ENCODE measurements around the gene ATXN7L1.
"Not testable (repeated sequence)": the region's sequence is repeated elsewhere in the genome, so short reads cannot be mapped to it uniquely, and the experiment has no call there.

ATXN7L1 gene

DNA sequence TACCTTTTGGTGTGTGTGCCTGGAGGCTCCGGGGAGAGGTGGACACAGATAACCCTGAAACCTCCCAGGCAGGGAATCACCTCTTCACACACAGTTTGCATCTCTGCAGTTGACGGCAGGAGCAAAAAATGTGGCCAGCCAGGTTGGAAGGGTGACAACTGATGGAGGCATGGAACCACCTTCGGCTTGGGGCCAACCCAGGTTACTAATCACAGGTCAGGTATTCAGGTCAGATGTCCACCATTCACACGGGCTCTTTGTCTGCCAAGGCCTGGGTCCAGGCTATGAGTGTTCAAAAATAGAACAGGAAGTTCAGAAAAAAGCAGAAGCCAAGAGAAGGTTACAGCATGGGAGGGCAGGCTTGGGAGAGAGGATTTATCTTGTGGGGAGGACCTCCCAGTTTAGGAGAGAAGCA lies 157.9 kb downstream of the ATXN7L1 start:
- CTCF ChIA-PET = no interaction called here
- no peaks in the 10 kb centered on the region for H3K9me3 Mint-ChIP-seq
- H3K27ac Mint-ChIP-seq = no peak overlapping the region
- no peaks in the 10 kb centered on the region for H3K36me3 Mint-ChIP-seq
- no peak for DNase-seq
- H3K4me1 Mint-ChIP-seq = no peaks in the 10 kb centered on the region
- no peak overlapping the region for H3K4me3 Mint-ChIP-seq
- H3K27me3 Mint-ChIP-seq = no peaks in the 10 kb centered on the region

DNA sequence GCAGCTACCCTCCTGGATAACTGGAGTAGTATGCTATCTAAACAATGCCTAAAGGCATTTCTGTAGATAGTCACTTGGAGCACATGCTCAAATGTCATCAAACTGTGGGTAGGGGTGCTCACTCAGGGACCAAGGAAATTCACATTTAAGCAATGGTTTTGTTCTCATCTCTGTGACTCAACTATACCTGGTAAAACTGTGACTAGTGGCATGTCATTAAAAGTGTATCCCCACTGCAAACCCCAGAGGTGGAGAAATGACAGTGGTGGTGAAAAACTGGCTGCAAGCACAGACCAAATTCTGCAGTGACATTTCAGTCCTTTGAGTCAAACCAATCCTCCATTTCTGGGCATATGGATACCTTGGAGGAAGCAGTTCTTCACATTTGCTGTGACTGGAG lies 160.9 kb downstream of the ATXN7L1 start:
- Mint-ChIP-seq H3K9me3 (peaks cover 28% of the 10 kb centered on the region), H3K36me3 (peaks cover 13% of the 10 kb centered on the region), H3K4me3 (no peak overlapping the region), H3K27me3 (no peaks in the 10 kb centered on the region), H3K27ac (no peak overlapping the region), H3K4me1 (no peaks in the 10 kb centered on the region)
- no peak for DNase-seq
- CTCF ChIA-PET = interaction anchor here (1.0 to 1.5 kb wide), 2 partner anchors 20 to 26 kb away, joined by 3 to 4 read pairs; no protein-coding TSS in a partner anchor

DNA sequence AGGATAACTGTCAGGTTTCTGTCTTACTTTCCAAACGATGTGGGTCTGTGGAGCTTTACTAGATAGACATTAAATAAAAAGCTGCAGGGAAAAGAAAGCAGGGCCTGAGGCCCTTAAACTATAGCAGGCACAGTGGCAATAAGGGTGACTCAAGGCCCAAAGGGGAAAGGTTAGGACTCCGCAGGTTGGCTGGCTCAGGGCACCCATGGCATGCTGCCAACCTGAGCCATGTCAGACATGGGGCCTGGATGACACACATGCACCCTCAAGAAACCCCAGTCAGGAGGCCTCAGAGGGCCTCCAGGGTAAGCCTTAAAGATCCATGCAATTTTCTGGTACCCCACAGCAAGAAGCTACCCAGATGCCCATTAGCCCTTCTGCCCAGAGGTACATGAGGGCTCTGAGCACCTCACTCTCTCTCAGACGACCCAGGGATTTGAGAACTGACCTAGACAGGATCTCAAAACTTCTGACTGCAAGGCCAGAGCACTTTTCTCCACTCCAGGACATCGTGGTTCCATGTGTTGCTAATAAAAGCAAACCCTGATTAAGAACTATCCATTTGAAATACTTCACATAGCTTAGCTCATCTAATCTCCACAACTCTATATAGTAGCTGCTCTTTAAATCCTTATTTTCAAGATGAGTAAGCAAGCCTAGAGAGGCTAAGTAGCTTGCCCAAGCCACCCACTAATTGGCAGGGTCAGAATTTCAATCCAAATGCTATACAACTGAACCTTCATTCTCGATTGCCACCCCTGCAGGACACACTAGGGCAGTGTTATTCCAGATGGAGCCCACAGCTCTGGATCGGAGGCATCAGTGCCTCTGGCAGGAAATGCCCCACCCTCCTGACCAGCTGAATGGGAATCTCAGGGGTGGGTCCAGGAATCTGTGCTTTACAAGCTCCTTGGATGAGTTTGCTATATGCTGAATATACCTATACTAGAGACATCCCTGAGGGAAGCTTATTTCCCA lies 162.6 kb downstream of the ATXN7L1 start:
- Mint-ChIP-seq H3K27ac (no peak overlapping the region), H3K27me3 (no peaks in the 10 kb centered on the region), H3K4me3 (no peak overlapping the region), H3K4me1 (no peaks in the 10 kb centered on the region), H3K9me3 (peaks cover 35% of the 10 kb centered on the region), H3K36me3 (peaks cover 18% of the 10 kb centered on the region)
- no peak for DNase-seq
- CTCF ChIA-PET = interaction anchor here (0.6 to 1.6 kb wide), 3 partner anchors 12 to 46 kb away, joined by 3 to 9 read pairs (median 3); no protein-coding TSS in a partner anchor

DNA sequence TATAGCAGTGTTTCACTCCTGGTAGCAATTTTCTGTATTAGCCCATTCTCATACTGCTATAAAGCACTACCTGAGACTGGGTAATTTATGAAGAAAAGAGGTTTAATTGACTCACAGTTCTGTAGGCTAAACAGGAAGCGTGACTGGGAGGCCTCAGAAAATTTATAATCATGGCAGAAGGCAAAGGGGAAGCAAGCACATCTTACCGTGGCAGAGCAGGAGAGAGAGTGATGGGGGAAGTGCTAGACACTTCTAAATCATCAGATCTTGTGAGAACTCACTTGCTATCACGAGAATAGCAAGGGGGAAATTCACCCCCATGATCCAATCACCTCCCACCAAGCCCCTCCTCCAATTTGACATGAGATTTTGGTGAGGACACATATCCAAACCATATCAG lies 163.5 kb downstream of the ATXN7L1 start:
- CTCF ChIA-PET = no interaction called here
- peaks cover 18% of the 10 kb centered on the region for H3K36me3 Mint-ChIP-seq
- H3K4me1 Mint-ChIP-seq = peaks cover 8% of the 10 kb centered on the region
- H3K27ac Mint-ChIP-seq = no peak overlapping the region
- H3K27me3 Mint-ChIP-seq = no peaks in the 10 kb centered on the region
- peaks cover 35% of the 10 kb centered on the region for H3K9me3 Mint-ChIP-seq
- no peak overlapping the region for H3K4me3 Mint-ChIP-seq
- DNase-seq = no peak

DNA sequence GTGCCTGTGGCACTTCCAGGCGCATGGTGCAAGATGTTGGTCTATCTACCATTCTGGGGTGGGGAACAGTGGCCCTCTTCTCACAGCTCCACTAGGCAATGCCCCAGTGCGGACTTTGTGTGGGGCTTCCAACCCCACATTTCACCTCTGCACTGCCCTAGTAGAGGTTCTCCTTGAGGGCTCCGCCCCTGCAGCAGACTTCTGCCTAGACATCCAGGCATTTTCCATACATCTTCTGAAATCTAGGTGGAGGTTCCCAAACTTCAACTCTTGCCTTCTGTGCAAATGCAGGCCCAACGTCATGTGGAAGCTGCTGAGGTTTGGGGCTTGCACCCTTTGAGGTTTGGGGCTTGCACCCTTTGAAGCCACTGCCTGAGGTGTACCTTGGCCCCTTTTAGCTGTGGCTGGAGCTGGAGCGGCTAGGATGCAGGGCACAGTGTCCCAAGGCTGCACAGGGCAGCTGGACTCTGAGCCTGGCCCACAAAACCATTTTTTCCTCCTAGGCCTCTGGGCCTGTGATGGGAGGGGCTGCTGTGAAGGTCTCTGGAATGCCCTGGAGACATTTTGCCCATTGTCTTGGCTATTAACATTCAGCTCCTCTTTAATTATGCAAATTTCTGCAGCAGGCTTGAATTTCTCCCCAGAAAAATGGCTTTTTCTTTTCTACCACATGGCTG lies 164.5 kb downstream of the ATXN7L1 start:
- peaks cover 35% of the 10 kb centered on the region for H3K9me3 Mint-ChIP-seq
- H3K36me3 Mint-ChIP-seq = peaks cover 22% of the 10 kb centered on the region
- no peak for DNase-seq
- no peaks in the 10 kb centered on the region for H3K27me3 Mint-ChIP-seq
- H3K4me1 Mint-ChIP-seq = peaks cover 18% of the 10 kb centered on the region
- H3K27ac Mint-ChIP-seq = no peak overlapping the region
- CTCF ChIA-PET = no interaction called here
- H3K4me3 Mint-ChIP-seq = no peak overlapping the region

DNA sequence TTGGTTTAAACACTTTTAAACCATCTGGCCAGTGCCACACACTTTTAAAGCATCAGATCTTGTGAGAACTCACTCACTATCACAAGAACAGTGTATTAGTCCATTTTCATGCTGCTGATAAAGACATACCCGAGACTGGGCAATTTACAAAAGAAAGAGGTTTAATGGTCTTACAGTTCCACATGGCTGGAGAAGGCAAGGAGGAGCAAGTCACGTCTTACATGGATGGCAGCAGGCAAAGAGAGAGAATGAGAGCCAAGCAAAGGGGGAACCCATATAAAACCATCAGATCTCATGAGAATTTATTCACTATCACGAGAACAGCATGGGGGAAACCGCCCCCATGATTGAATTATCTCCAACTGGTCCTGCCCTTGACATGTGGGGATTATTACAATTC lies 165.7 kb downstream of the ATXN7L1 start:
- Mint-ChIP-seq H3K9me3 (peaks cover 35% of the 10 kb centered on the region), H3K36me3 (peaks cover 24% of the 10 kb centered on the region), H3K4me1 (peaks cover 18% of the 10 kb centered on the region)
- H3K27ac Mint-ChIP-seq, DNase-seq, H3K27me3 Mint-ChIP-seq, H3K4me3 Mint-ChIP-seq, CTCF ChIA-PET: not testable (repeated sequence)

DNA sequence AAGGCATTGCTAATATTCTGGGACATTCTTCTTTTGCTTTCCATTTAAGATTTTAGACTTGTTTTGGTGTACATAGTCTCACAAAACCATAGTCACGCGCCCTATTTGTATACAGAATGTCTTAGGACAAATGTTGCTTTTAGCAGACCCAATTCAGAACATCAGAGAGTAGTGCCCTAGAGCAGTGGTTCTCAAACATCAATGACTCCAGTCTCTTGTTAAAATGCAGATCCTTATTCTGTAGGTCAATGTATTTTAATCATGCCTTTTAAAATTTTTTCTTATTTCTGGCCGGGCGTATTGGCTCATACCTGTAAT lies 167.7 kb downstream of the ATXN7L1 start:
- Mint-ChIP-seq H3K4me3 (no peak overlapping the region), H3K27me3 (no peaks in the 10 kb centered on the region), H3K4me1 (peaks cover 18% of the 10 kb centered on the region), H3K36me3 (peaks cover 24% of the 10 kb centered on the region), H3K9me3 (peaks cover 35% of the 10 kb centered on the region), H3K27ac (no peak overlapping the region)
- CTCF ChIA-PET = no interaction called here
- DNase-seq = no peak

DNA sequence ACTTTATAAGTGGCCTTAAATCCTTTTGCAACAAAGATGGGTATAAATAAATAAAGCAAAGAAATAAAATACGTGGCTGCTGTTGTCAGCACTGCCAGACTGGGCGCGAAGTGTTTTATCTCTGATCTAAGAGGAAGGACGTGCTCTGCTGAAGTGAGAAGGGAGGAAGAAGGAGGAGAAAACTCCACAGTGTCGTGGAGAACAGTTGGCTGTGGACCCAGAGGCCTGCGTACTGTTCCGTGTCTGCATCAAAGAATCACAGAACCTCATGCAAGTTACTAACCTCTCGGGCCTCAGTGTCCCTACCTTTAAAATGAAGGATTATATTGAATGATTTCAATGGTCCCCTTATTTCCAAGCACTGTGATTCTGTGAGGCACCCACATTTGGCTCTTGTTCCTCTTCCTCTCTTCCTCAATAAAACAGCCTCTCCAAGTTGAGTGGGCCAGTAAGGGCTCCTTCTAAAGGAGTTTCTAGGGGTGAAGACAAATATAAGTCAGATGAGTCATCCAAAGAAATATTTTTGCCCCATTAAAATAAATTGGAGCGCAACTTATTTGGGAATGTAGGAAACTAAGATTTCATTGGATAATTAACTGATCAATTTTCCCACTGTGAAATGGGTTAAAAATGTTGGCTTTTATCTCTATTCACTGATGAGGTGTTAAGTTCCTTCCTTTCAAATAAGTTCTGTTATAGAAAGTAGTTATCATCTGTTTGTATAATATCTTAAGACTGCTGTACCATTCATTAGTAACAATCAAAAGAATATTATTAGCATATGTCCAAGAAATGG lies 168.2 kb downstream of the ATXN7L1 start:
- Mint-ChIP-seq H3K4me1 (peaks cover 18% of the 10 kb centered on the region), H3K27me3 (no peaks in the 10 kb centered on the region), H3K4me3 (no peak overlapping the region), H3K9me3 (peaks cover 33% of the 10 kb centered on the region), H3K36me3 (peaks cover 24% of the 10 kb centered on the region), H3K27ac (no peak overlapping the region)
- DNase-seq = no peak
- CTCF ChIA-PET = interaction anchor here (1.0 kb wide), 1 partner anchor 302 kb away, joined by 3 read pairs; no protein-coding TSS in a partner anchor

DNA sequence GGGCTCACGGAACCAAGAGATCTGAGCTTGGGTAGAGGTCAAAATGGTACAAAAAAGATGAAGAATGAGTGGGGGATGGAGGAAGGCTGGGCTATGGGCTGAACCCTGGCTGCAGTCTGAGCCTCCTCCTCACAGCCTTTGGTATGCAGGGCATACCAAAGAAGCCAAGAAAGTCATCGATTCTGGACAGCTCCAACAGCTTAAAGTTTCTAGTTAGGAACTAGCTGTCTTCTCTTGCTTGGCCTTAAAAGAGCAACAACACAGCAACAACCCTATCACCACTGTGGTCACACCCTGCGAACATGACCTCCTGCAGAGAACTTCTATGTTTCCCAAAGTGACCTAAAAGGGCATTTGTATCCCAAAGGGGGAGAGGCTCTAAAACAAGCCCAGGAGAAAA lies 169.0 kb downstream of the ATXN7L1 start:
- Mint-ChIP-seq H3K4me3 (no peak overlapping the region), H3K27ac (no peak overlapping the region), H3K9me3 (peaks cover 25% of the 10 kb centered on the region), H3K27me3 (no peaks in the 10 kb centered on the region), H3K4me1 (peaks cover 18% of the 10 kb centered on the region), H3K36me3 (peaks cover 18% of the 10 kb centered on the region)
- no peak for DNase-seq
- CTCF ChIA-PET = interaction anchor here (1.0 kb wide), 1 partner anchor 302 kb away, joined by 3 read pairs; no protein-coding TSS in a partner anchor

DNA sequence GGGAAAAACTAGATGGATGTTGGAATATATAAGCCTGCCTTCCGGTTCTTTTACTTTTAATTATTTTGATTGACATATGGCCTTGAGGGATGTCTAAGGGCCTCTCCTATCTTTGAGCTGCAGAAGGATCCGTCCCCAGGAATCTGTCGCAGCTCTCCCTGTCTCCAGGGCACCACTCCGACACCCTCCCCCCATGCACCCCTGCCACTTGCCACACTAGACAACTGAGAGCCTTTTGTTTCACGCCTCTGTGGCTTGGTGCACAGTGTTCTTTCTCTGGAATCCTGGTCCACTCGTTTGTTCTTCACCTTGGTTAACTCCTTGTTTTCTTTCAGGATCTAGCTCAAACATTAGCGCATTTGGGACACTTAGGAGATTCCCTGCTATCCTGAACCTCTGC lies 171.0 kb downstream of the ATXN7L1 start:
- H3K4me1 Mint-ChIP-seq = peaks cover 18% of the 10 kb centered on the region
- H3K27me3 Mint-ChIP-seq = no peaks in the 10 kb centered on the region
- CTCF ChIA-PET = no interaction called here
- peaks cover 10% of the 10 kb centered on the region for H3K36me3 Mint-ChIP-seq
- no peak overlapping the region for H3K27ac Mint-ChIP-seq
- no peak overlapping the region for H3K4me3 Mint-ChIP-seq
- no peak for DNase-seq
- H3K9me3 Mint-ChIP-seq = peaks cover 6% of the 10 kb centered on the region

DNA sequence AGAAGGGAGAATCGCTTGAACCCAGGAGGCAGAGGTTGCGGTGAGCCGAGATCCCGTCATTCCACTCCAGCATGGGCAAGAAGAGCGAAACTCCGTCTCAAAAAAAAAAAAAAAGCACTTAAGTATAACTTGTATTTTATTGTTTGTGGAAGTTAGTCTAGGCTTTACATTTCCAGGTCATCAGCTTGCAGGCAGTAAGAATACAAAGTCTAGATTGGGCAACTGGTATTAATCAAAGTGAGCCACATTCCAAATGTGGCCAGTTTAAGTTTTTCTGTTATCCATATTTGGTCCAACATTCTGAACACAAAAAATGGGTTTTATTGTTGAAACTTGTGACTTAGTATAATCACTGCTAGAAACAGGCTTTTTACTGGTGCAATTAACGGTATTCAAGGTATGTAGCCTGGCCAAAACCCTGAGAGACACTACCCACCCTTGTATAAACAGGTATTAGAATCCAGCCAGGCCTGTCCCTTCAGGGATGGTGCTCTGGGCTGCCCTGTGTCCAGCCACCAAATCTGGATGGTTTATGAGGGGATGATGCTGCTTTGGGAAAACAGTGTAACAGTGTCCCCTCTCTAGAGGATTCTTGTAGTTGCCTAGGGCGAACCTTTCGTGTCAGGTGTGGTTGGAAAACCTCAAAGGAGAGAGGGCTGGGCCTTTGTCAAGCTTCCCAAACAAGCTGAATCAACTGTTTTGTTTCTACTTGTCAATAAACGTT lies 173.0 kb downstream of the ATXN7L1 start:
- Mint-ChIP-seq H3K4me1 (peaks cover 15% of the 10 kb centered on the region), H3K4me3 (no peak overlapping the region), H3K9me3 (no peaks in the 10 kb centered on the region), H3K27ac (no peak overlapping the region), H3K36me3 (peaks cover 6% of the 10 kb centered on the region), H3K27me3 (no peaks in the 10 kb centered on the region)
- no peak for DNase-seq
- CTCF ChIA-PET = interaction anchor here (1.4 kb wide), 1 partner anchor 57 kb away, joined by 3 read pairs; no protein-coding TSS in a partner anchor

DNA sequence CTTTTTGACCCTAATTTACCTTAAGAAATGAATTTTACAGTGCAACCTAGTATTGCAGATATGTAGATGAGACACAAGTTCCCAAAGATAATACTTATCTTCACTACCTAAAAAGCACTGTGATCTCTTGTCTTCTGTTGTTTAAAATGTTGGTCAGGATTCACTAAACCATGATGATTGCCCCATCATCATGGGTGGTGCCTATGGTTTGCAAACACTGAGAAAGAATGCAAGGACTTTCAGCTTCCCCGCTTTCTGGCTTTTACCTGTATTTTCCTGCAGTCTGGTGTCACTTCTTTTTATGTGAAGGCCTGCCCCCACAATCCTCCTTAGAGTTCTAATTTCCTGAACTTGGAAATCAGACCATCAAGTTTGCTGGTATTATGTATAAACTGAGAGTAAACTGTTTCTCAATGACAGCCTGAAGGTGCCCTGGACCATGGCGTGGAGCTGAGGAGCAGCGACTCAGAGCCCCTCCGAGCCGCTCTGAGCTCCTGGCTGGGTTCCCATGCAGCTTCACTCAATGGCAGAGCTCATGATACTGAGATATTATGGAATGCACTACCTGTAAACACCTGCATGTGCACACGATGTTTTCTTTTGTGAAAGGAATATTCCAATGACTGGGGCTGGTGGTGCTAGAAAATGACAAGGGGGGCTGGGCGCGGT lies 176.7 kb downstream of the ATXN7L1 start:
- Mint-ChIP-seq H3K9me3 (peaks cover 19% of the 10 kb centered on the region), H3K27me3 (peaks cover 3% of the 10 kb centered on the region), H3K4me1 (peaks cover 4% of the 10 kb centered on the region), H3K36me3 (peaks cover 14% of the 10 kb centered on the region), H3K4me3 (no peak overlapping the region), H3K27ac (no peak overlapping the region)
- no peak for DNase-seq
- CTCF ChIA-PET = interaction anchor here (1.5 kb wide), 1 partner anchor 43 kb away, joined by 5 read pairs; no protein-coding TSS in a partner anchor

DNA sequence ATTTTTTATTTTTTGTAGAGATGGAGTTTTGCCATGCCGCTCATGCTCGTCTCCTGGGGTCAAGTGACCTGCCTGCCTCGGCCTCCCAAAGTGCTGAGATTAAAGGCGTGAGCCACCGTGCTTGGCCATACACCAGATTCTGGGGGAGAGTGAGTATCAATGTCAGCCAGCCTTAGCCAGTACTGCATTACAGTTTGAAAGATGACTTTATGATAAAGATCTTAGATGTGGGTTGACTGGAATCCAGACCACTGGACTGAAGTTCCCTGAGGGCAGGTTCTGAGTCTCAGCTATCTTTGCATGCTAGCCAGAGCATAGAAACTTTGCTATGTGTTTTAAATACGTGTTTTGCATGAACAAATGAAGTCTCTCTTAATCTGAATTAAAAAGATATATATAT lies 177.9 kb downstream of the ATXN7L1 start:
- Mint-ChIP-seq H3K27me3 (peaks cover 3% of the 10 kb centered on the region), H3K4me3 (no peak overlapping the region), H3K27ac (no peak overlapping the region), H3K4me1 (peaks cover 15% of the 10 kb centered on the region), H3K36me3 (peaks cover 16% of the 10 kb centered on the region), H3K9me3 (peaks cover 19% of the 10 kb centered on the region)
- CTCF ChIA-PET = interaction anchor here (1.0 kb wide), 1 partner anchor 42 kb away, joined by 4 read pairs; no protein-coding TSS in a partner anchor
- no peak for DNase-seq
